ENCODE measurements around the gene HPS1. TPM values are rescaled to one million over a fixed set of nuclear protein-coding genes. Genes with fewer than 3 reads are reported as not detected.

HPS1 gene
- total RNA-seq, 1 donor from 2014 or later, result 64.0 TPM

DNA sequence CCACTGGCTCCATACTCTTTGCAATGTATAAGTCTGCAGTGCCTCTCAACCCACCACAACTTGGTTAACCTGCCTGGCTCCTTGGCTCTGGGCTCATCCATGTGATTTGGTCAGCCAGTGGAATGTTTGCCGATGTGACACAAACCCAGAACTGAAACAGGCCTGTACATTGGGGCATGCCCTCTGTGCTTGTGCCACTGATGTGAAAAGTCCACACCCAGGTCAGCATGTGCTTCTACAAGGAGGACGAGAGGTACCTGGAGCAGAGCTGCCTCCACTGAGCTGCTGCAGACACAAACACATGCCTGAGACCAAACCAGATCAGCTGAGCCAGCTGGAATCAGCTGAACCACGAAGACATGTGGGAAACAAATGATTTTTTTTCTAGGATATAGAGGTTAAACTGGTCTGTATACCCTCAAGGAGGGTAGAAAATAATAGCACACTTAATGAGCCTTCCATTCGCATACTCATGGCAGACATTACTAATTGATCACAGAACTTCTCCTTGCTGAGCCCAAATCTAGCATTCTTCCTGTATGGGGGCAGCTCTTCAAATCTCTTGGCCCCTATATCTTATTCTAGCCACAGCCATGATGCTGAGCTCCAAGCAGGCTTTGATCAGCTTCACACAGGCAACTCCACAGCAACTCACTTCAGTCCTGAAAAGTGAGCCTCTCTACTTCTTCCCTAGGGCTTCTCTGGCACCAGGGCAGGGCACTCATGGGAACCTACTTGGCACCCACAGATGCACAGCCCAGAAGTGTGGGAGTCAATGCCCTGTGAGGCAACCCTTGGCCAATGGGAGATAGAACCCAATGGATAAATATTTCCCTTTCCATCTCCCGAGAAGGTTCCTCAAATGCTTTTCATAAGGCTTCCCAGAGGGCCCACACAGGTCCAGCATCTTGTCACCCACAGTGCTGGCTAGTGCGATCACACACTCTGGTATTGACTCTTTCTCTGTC, 50.4 kb downstream of the HPS1 start:
- TF ChIP-seq, protein P1, sequence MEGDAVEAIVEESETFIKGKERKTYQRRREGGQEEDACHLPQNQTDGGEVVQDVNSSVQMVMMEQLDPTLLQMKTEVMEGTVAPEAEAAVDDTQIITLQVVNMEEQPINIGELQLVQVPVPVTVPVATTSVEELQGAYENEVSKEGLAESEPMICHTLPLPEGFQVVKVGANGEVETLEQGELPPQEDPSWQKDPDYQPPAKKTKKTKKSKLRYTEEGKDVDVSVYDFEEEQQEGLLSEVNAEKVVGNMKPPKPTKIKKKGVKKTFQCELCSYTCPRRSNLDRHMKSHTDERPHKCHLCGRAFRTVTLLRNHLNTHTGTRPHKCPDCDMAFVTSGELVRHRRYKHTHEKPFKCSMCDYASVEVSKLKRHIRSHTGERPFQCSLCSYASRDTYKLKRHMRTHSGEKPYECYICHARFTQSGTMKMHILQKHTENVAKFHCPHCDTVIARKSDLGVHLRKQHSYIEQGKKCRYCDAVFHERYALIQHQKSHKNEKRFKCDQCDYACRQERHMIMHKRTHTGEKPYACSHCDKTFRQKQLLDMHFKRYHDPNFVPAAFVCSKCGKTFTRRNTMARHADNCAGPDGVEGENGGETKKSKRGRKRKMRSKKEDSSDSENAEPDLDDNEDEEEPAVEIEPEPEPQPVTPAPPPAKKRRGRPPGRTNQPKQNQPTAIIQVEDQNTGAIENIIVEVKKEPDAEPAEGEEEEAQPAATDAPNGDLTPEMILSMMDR (IDR thresholded peaks at IDR 0.05; ENCODE audit: insufficient read depth, low read length, poor library complexity, severe bottlenecking), result no peak
- Histone ChIP-seq H3K36me3 (ENCODE audit: control insufficient read depth, insufficient read depth, low read length) (no peaks in the 10 kb centered on the region), H3K4me3 (ENCODE audit: low read depth, low read length) (no peak overlapping the region), H3K27me3 (ENCODE audit: control insufficient read depth, insufficient read depth, low read length) (no peaks in the 10 kb centered on the region)
- no peak for DNase-seq (ENCODE audit: low read depth)

DNA sequence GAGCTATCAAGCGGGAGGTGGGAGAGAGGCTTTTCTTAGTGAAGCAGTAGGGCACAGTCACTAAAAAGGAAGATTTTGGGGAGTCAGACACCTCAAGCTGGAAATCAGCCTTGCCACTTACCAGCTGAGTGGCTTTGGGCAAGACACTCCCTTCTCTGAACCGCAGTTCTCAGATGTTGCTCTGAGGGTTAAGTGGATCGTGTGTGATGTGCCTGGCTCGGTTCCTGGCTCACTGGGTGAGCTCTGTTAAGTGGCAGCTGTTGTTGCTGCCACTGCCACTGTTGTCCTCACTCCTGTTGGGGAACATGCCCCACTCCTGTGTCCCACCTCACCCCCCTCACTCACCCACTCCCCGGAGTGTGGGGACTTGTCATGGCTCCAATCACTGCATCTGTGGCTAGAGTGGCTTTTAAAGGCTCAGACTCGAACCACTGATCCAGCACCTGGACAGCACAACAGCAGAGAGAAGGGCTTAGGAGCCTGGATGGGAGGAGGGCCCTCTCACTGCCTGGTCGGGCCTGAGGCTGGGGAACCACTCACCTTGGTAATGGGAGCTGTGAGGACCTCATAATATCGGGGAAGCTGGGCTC, 51.8 kb downstream of the HPS1 start:
- Histone ChIP-seq H3K4me3 (ENCODE audit: low read depth, low read length) (no peak overlapping the region), H3K27me3 (ENCODE audit: control insufficient read depth, insufficient read depth, low read length) (no peaks in the 10 kb centered on the region), H3K36me3 (ENCODE audit: control insufficient read depth, insufficient read depth, low read length) (no peaks in the 10 kb centered on the region)
- DNase-seq (ENCODE audit: low read depth), result no peak
- TF ChIP-seq, protein P1 (IDR thresholded peaks at IDR 0.05; ENCODE audit: insufficient read depth, low read length, poor library complexity, severe bottlenecking), result no peak

DNA sequence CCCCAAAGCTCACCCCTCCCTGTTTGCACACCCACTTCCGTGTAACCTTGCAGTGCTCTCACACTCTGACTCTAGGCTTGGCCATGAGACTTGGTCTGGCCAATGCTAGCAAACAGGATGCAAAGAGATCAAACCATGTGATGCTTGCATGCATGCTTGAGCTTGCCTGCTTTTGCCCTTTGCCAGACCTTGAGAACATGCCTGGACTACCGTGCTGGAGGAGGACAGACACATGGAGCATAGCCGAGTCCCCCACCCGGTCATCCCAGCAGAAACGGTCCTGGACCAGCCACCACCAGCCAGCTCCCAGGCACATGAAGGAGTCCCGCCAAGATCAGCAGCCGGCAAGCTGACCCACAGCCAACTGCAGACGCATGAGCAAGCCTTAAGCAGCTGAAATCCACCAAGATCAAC, 55.1 kb downstream of the HPS1 start:
- Histone ChIP-seq H3K36me3 (ENCODE audit: control insufficient read depth, insufficient read depth, low read length) (no peaks in the 10 kb centered on the region), H3K27me3 (ENCODE audit: control insufficient read depth, insufficient read depth, low read length) (no peaks in the 10 kb centered on the region), H3K4me3 (ENCODE audit: low read depth, low read length) (no peak overlapping the region)
- no peak for DNase-seq (ENCODE audit: low read depth)
- TF ChIP-seq, protein P1 (IDR thresholded peaks at IDR 0.05; ENCODE audit: insufficient read depth, low read length, poor library complexity, severe bottlenecking), result no peak

DNA sequence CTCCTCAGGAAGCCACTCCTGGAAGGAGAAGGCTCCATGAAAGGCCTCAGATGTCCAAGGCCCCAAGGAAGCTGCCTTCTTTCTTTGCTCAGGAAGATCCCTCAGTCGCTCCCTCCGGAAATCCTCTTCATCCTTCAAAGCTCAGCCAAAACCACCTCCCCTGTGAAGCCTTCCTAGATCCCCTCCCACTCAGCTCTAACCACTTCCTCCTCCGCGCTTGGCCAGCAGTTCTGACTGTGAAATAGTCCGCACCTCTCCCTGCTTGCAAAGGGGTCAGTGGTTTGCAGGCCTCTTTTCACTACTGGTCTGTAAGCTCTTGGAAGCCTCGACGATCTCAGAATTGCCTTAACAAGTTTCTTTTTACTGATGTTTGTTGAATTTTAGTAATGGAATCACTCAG, 55.7 kb downstream of the HPS1 start:
- TF ChIP-seq, protein P1 (IDR thresholded peaks at IDR 0.05; ENCODE audit: insufficient read depth, low read length, poor library complexity, severe bottlenecking), result no peak
- no peaks in the 10 kb centered on the region for H3K36me3 ChIP-seq (ENCODE audit: control insufficient read depth, insufficient read depth, low read length)
- H3K4me3 ChIP-seq (ENCODE audit: low read depth, low read length), result no peak overlapping the region
- H3K27me3 ChIP-seq (ENCODE audit: control insufficient read depth, insufficient read depth, low read length), result no peaks in the 10 kb centered on the region
- DNase-seq (ENCODE audit: low read depth), result no peak

DNA sequence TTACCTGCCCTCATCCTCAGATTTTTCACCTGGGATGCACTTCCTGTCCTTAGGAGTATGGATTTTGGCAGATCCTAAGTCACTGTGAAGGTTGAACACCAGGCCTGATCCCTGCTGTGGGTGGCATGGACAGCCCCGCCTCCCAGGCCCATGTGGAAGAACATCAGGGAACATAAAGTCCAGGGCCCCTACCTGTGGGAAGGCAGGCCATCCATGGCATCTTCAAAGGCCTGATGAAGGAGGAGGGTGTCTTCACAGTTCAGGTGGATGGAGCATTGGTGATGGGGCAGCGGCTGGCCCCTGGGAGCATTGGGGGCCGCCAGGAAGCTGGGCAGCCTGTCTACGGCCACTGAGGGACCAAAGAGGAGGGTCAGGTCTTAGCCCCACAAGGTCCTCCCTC, 56.3 kb downstream of the HPS1 start:
- H3K4me3 ChIP-seq (ENCODE audit: low read depth, low read length), result no peak overlapping the region
- no peaks in the 10 kb centered on the region for H3K36me3 ChIP-seq (ENCODE audit: control insufficient read depth, insufficient read depth, low read length)
- TF ChIP-seq, protein P1 (IDR thresholded peaks at IDR 0.05; ENCODE audit: insufficient read depth, low read length, poor library complexity, severe bottlenecking), result no peak
- no peak for DNase-seq (ENCODE audit: low read depth)
- no peaks in the 10 kb centered on the region for H3K27me3 ChIP-seq (ENCODE audit: control insufficient read depth, insufficient read depth, low read length)
